OCI-LY3 (cell line): Measurements from ENCODE around the gene FERMT1.

ENCODE experiments used
- EZH2phosphoT487 ChIP-seq: fragments of 200-600 bp; shearing (Covaris generic); IDR thresholded peaks from 2 replicates; pipeline ENCODE4 v1.6.1; 2018; ENCODE audit warnings: antibody characterized with exemption, mixed run types, low read depth
- TF ChIP-seq, protein P1 (sequence below): fragments of 200-600, 300-600 bp; sonication (generic); IDR thresholded peaks from 2 replicates; pipeline ENCODE4 v1.5.1; 2014; ENCODE audit warnings: antibody characterized with exemption, low read length, low read depth

DNA sequence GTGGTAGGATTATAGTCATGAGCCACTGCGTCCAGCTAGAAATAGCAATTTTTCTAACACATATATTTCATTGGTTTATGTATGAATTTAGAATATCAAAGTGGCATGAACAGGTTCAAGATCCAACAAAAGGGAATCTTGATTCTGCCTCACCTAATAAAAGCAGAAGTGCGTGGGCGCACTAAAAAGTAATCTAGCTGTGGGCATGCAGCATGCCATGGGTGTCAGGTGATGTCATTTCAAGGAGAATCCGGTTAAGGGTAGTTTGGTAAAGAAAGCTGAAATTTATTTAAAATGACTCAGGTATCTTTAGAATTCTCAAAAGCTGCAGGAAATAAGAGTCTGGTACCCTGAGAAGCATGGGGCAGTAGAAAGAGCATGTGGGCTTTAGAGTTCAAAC, 86.6 kb downstream of the FERMT1 start:
- TF ChIP-seq, protein P1, sequence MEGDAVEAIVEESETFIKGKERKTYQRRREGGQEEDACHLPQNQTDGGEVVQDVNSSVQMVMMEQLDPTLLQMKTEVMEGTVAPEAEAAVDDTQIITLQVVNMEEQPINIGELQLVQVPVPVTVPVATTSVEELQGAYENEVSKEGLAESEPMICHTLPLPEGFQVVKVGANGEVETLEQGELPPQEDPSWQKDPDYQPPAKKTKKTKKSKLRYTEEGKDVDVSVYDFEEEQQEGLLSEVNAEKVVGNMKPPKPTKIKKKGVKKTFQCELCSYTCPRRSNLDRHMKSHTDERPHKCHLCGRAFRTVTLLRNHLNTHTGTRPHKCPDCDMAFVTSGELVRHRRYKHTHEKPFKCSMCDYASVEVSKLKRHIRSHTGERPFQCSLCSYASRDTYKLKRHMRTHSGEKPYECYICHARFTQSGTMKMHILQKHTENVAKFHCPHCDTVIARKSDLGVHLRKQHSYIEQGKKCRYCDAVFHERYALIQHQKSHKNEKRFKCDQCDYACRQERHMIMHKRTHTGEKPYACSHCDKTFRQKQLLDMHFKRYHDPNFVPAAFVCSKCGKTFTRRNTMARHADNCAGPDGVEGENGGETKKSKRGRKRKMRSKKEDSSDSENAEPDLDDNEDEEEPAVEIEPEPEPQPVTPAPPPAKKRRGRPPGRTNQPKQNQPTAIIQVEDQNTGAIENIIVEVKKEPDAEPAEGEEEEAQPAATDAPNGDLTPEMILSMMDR = no peak
- TF ChIP-seq EZH2phosphoT487 = no peak
